GM18907 (cell line): ENCODE results near the gene SUGCT.
"Not testable (repeated sequence)": the region's sequence is repeated elsewhere in the genome, so short reads cannot be mapped to it uniquely, and the experiment has no call there.

Experiments used
- ATAC-seq: cut with Tn5 transposase; IDR thresholded peaks from one replicate; pipeline ENCODE4 v1.9.1; 2021; ENCODE audit warnings: mild to moderate bottlenecking, moderate library complexity; ENCODE audit not compliant: unreplicated experiment

SUGCT gene

GRCh38 chr7:40199076-40199802 lies 64.4 kb downstream of the SUGCT start:
- no peak for ATAC-seq

- ATAC-seq = no peak
These were observed 66.0 kb downstream of the SUGCT start for GRCh38 chr7:40200791-40201190.

DNA sequence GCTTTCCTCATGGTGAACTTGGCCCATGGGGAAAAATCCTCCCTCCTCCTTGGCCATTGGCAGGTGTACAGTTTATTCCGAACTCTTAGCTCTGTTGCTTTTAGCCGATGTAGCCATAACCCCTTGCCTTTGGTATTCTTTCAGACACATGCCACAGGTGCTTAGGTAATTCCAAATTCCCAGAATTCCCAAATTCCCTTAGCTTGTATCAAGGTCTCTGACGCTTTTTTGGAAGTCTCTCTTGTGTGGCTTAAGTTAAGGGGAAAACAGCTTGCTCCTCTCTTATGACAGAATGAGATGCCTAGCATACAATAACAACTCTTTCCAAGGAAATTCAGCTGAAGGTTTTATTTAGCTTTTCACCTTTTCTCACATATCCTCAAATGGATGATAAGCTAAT lies 68.0 kb downstream of the SUGCT start:
- no peak for ATAC-seq

DNA sequence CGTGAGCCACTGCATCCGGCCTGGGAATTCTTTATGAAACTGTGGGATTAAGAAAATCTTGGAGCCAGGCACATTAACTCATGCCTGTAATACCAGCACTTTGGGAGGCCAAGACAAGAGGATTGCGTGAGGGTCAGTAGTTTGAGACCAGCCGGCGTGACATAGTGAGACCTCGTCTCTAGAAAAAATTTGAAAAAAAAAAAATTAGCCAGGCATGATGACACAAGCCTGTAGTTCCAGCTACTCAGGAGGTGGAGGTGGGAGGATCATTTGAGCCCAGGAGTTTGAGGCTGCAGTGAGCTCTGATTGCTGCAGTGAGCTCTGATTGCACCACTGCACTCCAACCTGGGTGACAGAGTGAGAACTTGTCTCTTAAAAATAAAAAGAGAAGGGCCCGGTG lies 69.8 kb downstream of the SUGCT start:
- no peak for ATAC-seq

DNA sequence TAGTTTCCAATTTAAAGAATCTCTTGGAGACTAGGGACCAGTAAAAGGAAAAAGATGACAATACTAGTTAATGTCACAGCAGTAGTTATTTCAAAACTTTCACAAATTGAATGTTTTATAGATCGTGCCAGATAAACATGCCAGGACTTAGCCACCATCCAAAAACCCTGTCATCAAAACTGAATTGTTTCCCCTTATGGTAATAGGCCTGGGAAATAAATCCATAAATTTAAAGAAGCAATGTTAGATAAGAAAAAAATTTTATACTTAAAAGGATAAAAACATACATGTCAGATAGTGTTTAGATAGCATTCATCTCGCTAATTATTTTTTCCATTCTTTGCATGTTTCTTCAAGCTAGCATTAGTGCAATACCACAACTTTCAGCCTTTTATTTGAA lies 71.2 kb downstream of the SUGCT start:
- no peak for ATAC-seq

DNA sequence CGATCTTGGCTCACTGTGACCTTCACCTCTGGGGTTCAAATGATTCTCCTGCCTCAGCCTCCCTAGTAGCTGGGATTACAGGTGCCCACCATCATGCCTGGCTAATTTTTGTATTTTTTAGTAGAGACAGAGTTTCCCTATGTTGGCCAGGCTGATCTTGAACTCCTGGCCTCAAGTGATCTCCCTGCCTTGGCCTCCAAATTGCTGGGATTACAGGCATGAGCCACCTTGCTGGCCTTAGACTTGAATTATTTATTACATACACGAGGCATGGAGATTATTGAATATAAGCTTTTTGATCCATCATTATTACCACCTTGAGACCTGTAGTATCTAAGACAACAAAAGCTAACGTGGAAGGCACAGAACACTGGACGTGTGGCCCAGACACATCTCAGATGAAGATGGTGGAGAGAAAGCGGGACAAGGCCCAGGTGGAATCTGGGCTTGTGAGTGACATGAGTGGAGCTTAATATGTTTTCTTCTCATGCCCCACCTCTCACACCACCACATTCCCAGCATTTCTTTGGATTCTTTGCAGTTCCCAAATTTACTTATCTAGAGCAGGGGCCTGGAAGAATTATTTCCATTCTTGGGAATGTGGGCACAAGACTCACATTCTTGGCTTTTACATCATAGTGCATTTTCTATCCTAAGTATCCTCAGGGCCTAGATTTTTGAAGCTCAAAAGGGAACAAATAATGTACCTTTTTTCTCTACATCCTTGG lies 76.6 kb downstream of the SUGCT start:
- ATAC-seq = no peak

DNA sequence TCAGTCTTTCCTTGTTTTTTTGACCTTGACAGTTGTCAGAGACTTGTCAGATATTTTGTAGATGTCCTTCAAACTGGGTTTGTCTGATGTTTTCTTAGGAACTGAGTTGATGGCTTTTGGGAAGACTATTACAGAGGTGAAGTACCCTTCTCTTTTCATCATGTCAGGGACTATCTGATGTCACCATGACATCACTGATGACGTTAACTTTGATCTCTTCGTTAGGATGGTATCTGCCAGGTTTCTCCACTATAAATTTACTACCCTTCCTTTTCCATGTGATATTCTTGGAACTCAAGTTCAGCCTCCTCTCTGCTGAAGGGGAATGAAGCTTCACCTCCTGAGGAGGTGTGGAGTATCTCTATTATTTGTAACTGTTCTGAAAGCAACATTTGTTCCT lies 78.5 kb downstream of the SUGCT start:
- ATAC-seq = no peak

DNA sequence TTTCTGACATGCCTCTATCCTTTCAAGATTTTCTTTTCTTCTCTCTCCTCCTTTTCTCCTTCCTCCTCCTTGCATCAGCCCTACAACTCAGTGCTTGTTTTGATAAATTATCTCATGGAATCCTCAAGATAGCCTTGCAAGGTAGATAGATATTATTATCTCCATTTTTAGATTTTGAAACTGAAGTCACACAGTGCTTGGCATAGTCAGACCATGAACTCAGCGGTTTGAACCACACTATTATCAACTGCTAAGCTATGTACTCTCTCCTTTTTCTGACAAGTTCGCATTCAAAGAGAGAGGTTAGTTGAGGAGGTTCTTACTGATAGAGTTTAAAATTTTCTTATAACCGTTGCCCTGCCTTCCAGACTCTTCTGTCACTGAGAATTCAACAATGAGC lies 79.1 kb downstream of the SUGCT start:
- no peak for ATAC-seq

DNA sequence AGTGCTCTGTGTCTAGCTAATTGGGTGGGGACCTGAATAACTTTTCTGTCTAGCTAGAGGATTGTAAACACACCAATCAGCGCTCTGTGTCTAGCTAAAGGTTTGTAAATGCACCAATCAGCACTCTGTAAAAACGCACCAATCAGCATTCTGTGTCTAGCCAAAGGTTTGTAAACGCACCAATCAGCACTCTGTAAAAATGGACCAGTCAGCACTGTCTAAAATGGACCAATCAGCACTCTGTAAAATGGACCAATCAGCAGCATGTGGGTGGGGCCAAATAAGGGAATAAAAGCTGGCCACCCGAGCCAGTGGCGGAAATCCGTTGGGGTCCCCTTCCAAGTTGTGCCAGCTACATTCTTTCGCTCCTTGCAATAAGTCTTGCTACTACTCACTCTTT lies 83.8 kb downstream of the SUGCT start:
- not testable (repeated sequence) for ATAC-seq

DNA sequence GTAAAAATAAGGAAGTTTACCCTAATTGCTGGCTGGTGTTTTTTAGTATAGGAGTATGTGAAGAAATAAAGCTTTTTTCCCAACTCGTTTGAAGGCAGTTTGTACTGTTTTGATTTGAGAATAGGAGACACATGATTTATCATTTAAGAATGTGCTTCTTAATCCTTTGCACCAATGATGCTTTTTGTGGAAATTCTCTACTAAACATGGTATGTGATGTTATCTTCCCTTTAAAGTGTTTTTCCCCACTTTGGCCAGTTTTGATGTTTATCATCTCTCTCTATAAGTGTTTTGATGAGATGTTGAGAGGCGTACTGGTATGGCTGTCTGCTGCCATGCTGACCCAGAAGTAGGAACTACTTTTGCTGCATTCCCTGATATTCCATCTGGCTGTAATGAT lies 85.1 kb downstream of the SUGCT start:
- ATAC-seq = no peak

- no peak for ATAC-seq
These were observed 85.7 kb downstream of the SUGCT start for GRCh38 chr7:40220421-40220911.

DNA sequence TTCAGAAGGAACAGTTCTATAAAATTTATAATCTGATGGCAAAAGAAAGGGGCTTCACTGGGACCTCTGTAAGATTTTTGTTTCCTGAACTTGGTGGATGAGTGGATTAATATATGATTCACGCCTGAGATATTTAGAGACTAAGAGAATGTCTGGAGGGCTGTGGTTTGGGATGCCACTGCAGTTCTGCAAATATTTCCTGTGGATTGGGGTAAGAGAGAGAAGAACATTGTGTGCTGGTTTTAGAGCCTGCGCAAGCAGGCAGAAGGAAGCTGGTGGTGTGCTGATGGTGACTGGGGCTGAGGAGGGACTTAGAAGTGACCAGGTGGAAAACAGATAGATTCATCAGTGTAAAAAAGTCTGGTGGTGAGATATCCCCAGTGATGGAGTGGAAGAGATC lies 87.0 kb downstream of the SUGCT start:
- no peak for ATAC-seq

- ATAC-seq = no peak
These were observed 88.8 kb downstream of the SUGCT start for GRCh38 chr7:40223451-40224127.

- ATAC-seq = no peak
These were observed 95.3 kb downstream of the SUGCT start for GRCh38 chr7:40230101-40230500.

- ATAC-seq = no peak
These were observed 97.0 kb downstream of the SUGCT start for GRCh38 chr7:40231796-40232195.

DNA sequence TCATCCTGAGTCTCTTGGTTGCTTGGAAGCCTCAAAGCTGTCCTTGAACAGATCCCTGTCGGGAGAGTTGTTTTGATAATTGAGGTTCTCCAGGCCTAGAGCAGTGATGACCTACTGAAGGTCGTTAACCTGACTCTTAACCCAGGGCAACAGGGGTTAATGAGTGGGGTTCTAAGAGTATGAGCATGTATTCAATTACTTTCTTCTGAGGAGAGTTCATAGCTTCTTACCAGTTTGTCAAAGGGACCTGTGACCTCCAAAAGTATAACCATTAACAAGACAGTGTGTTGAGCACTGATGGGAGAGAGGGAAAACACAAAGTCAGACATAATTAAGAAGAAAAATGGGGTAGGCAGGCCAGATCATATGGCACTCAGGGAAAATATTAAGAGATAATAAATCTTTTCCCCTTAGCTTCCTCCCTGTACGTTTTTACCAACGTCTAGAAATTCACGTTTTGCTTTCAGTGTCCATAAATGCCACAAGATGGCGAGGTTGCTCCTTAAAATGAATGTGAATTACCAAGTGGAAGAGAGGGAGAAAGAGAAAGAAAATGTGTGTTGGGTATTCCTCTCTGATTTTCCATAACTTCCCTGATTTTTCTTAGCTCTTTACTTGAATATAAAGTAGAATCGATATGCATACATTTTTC lies 97.6 kb downstream of the SUGCT start:
- peak; percentile 69 for ATAC-seq

DNA sequence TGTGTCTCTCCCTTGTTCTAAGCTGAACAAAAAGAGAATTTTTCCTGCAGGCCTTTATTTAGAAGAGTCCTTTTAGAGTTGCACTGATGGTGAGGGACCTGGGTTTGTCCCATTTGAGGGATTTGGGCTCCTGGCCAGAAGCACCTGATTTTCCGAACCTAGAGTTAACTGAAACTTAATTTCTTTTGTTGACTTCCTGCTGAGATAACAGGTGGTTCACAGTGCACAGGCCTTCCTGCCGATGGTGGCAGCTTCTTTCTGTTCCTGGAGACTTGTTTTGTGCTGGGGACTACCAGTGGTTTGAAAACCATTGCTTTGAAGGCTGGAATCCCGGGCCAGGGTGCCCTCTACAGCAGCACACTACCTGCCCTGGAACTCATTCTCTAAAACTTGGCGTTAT lies 99.2 kb downstream of the SUGCT start:
- ATAC-seq = peak; percentile 49

- ATAC-seq = no peak
These were observed 99.9 kb downstream of the SUGCT start for GRCh38 chr7:40234666-40235065.

DNA sequence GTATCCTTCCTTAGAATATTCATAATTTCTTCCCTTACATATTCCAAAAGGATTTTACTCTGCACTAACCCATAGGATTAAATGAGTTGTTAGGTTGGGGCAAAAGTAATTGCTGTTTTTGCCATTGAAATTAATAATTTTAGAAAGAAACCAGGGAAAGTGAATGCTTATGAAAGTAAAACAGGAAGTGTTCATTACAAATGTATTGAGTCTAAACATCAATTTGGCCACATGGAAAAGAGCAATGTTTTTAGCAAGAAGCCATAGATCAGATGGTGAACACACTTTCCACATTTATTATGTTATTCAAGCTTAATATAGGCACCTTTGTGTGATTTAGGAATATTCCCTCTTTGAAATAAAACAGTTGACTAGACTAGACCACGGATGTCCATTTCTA lies 102.9 kb downstream of the SUGCT start:
- no peak for ATAC-seq

- ATAC-seq = no peak
These were observed 105.0 kb downstream of the SUGCT start for GRCh38 chr7:40239755-40240303.

DNA sequence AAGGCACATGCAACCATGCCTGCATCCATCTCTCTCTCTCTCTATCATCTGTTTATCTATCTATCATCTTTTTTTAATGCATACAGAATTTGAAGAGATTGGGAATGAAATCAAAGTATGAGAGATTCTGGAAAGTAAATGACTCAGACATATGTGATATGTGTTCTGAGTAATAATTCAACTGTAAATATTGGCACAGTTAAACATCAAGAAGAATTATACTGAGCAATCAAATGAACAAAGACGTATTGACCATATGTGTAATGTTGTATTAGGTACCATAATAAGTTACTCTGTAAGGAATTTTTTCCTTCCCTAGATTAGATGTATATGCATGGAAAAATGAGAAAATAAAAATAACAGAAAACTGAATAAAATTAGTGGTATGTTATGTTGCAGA lies 108.3 kb downstream of the SUGCT start:
- ATAC-seq = no peak
